ENCODE measurements around the gene ZSCAN21. TPM values are rescaled to one million over a fixed set of nuclear protein-coding genes. Genes with fewer than 3 reads are reported as not detected.

Gene ZSCAN21
- total and polyA plus RNA-seq, 2 of the 4 experiments (the other 2 are of a cell fraction): 11.5 to 13.3 TPM

DNA sequence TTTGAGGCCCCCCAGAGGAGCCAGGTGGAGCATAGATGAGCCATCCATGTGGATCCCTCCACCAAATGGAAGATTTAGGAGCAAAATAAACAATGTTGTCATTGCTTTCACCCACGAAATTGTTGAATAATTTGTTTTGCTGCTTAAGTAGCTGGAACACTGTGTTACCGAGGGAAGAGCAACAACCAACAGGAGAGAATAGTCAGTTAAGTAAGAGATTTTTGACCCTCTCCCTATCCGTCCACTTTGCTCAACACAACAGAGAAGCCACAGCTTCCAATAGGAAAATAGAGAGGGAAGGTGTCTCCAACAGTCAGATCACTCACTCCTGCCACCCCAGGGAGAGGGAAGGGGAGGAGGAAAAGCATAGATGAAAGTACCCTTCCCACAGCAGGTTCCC is 38.1 kb upstream of the ZSCAN21 start:
- Histone ChIP-seq H2BK15ac (ENCODE audit: low read depth, low read length) (no peak overlapping the region), H2AK9ac (replicated peaks; ENCODE audit: low read depth, low read length, poor library complexity) (no peak overlapping the region), H3K4me1 (ENCODE audit: control insufficient read depth, insufficient read depth, low read length) (no peaks in the 10 kb centered on the region), H3K4ac (ENCODE audit: low read depth, low read length) (no peak overlapping the region), H3K27ac (ENCODE audit: insufficient read depth, low read length) (no peak overlapping the region), H4K20me1 (ENCODE audit: insufficient read depth, low read length) (peaks cover 8% of the 10 kb centered on the region), H3K27me3 (ENCODE audit: control insufficient read depth, insufficient read depth, low read length) (peaks cover 12% of the 10 kb centered on the region), H4K5ac (ENCODE audit: low read depth, low read length) (no peak overlapping the region), H3K18ac (ENCODE audit: low read depth, low read length) (no peak overlapping the region), H3K79me1 (ENCODE audit: low read depth in 1 of 2, low read length in 2 of 2) (peaks cover 0 to 10% of the 10 kb centered on the region in 2 experiments; a peak in 1 of 4 replicates), H3K36me3 (ENCODE audit: control insufficient read depth, insufficient read depth, low read length) (no peaks in the 10 kb centered on the region), H2BK120ac (ENCODE audit: low read depth, low read length) (no peak overlapping the region), H3K56ac (ENCODE audit: extremely low read depth, insufficient read depth, low read length) (no peak overlapping the region), H2AK5ac (ENCODE audit: low read depth, low read length) (no peak overlapping the region), H2BK5ac (ENCODE audit: low read depth, low read length, poor library complexity, severe bottlenecking) (no peak overlapping the region), H3K4me2 (ENCODE audit: low read depth, low read length) (no peak overlapping the region), H2AFZ (replicated peaks; ENCODE audit: low read length, poor library complexity) (peak overlapping the region; percentile 21), H3K23ac (ENCODE audit: low read depth, low read length) (no peak overlapping the region), H4K91ac (ENCODE audit: insufficient read depth, low read depth, low read length) (no peak overlapping the region), H4K8ac (ENCODE audit: low read depth in 2 of 2, low read length in 2 of 2) (no peak overlapping the region), H3K9me3 (ENCODE audit: control insufficient read depth, insufficient read depth, low read length) (no peaks in the 10 kb centered on the region), H3K14ac (replicated peaks; ENCODE audit: low read depth, low read length) (no peak overlapping the region), H3K9me1 (ENCODE audit: insufficient read depth, low read length) (peaks cover 6% of the 10 kb centered on the region; the same call in 1 of the 2 replicates), H2BK20ac (ENCODE audit: low read depth, low read length) (no peak overlapping the region), H3K9ac (ENCODE audit: low read depth, low read length) (no peak overlapping the region), H3K4me3 (ENCODE audit: insufficient read depth, low read depth, low read length) (no peak overlapping the region)
- ATAC-seq (ENCODE audit: low read depth): no peak
- intact Hi-C loops (cut with micrococcal nuclease) (no loop called here), in situ Hi-C loops (cut with MboI; ENCODE audit: low sequenced_read_pairs) (no loop called here), dilution Hi-C loops (cut with HindIII; ENCODE audit: low sequenced_read_pairs, unreplicated experiment) (no loop called here)
- no TSS peak for BruUV-seq (replicated peaks)
- no peak for DNase-seq
- POLR2A ChIA-PET (ENCODE audit: unreplicated experiment): no interaction called here
- no CpG with 5 or more reads among the region's 3 CpGs for WGBS, 2 experiments (ENCODE audit: extremely low coverage in 2 of 2, insufficient read length in 1 of 2)
- TF ChIP-seq RCOR1 (IDR thresholded peaks at IDR 0.05; ENCODE audit: insufficient replicate concordance, low read length): no peak
- no peak for TF ChIP-seq SMC3 (IDR thresholded peaks at IDR 0.05; ENCODE audit: low read depth, low read length)
- TF ChIP-seq, protein P1, sequence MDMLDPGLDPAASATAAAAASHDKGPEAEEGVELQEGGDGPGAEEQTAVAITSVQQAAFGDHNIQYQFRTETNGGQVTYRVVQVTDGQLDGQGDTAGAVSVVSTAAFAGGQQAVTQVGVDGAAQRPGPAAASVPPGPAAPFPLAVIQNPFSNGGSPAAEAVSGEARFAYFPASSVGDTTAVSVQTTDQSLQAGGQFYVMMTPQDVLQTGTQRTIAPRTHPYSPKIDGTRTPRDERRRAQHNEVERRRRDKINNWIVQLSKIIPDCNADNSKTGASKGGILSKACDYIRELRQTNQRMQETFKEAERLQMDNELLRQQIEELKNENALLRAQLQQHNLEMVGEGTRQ (IDR thresholded peaks at IDR 0.05; ENCODE audit: low read depth, low read length): no peak
- TF ChIP-seq RFX5 (IDR thresholded peaks at IDR 0.05; ENCODE audit: low read depth, low read length): no peak
- no peak for TF ChIP-seq POLR2A (IDR thresholded peaks at IDR 0.05; ENCODE audit: low read depth, low read length)
- TF ChIP-seq MXI1 (IDR thresholded peaks at IDR 0.05; ENCODE audit: borderline replicate concordance, low read depth, low read length): no peak
- no peak for TF ChIP-seq RAD21 (IDR thresholded peaks at IDR 0.05; ENCODE audit: low read length)
- no peak for TF ChIP-seq CHD1 (IDR thresholded peaks at IDR 0.05; ENCODE audit: low read depth, low read length)
- TF ChIP-seq BHLHE40 (IDR thresholded peaks at IDR 0.05; ENCODE audit: low read depth, low read length): no peak
- TF ChIP-seq, protein P2, sequence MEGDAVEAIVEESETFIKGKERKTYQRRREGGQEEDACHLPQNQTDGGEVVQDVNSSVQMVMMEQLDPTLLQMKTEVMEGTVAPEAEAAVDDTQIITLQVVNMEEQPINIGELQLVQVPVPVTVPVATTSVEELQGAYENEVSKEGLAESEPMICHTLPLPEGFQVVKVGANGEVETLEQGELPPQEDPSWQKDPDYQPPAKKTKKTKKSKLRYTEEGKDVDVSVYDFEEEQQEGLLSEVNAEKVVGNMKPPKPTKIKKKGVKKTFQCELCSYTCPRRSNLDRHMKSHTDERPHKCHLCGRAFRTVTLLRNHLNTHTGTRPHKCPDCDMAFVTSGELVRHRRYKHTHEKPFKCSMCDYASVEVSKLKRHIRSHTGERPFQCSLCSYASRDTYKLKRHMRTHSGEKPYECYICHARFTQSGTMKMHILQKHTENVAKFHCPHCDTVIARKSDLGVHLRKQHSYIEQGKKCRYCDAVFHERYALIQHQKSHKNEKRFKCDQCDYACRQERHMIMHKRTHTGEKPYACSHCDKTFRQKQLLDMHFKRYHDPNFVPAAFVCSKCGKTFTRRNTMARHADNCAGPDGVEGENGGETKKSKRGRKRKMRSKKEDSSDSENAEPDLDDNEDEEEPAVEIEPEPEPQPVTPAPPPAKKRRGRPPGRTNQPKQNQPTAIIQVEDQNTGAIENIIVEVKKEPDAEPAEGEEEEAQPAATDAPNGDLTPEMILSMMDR (conservative IDR thresholded peaks at IDR 0.05; ENCODE audit: low read depth, low read length): no peak
- TF ChIP-seq NFE2L2 (IDR thresholded peaks at IDR 0.05; ENCODE audit: low read depth, low read length): no peak
- TF ChIP-seq MAZ (IDR thresholded peaks at IDR 0.05; ENCODE audit: borderline replicate concordance, low read depth, low read length): no peak
- CTCF ChIA-PET: no interaction called here

All from IMR-90 (cell line).